Right lobe of liver (tissue), 4 donors: Measurements from ENCODE around the gene TSNAX.

Source experiments
- POLR2A ChIP-seq: fragments of 450-650 bp; IDR thresholded peaks from one replicate; pipeline ENCODE4 v1.6.1; 2017; ENCODE audit warnings: antibody characterized with exemption, mild to moderate bottlenecking
- TF ChIP-seq, protein P1 (sequence below), 4 donors: fragments of 200-600 bp in 3 of 4; fragments of 450-650 bp in 1 of 4; IDR thresholded peaks; one replicate each; pipeline versions ENCODE4 v1.5.1 to v1.8.0; 2016 to 2022; ENCODE audit warnings: antibody characterized with exemption in 4 of 4, mild to moderate bottlenecking in 2 of 4
- donor health status: DM: no; HTN: no; CAD: no.
- donor health status: DM: no; HTN: no; CAD: no.
- donor health status: DM: no; HTN: yes; CAD: no.

DNA sequence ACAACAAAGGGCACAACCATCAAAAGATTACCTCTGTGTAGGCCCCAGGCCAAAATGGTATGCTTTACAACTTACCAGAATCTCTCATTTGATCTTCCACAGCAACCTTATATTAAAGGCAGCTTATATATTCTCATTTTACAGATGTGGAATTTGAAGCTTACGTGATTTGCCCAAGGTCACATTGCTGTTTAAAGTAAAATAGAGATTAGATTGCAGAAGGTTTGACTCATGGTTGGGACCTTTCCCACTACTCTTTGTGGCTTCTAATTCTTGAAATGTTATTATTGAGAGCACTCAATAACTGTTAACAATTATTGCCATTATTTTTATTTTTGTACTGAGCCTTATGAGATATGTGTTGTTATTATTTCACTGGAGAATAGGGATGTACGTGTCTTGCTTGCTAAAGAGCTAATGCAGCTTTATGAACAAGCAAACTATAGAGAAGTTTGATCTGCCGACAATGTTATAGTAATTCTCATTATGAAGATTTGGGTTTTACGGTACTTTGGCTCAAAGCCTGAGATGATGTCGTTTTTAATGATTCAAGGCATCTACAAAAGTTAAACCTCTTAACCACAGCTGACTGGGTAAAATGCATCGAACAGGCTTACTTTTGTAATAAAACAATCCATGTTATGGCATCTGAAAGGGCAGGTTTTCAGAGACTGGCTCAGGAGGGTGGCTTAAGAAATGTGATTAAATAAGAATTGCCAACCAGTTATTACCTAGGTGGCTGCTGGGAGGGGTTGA lies 43.3 kb upstream of the TSNAX start:
- TF ChIP-seq, protein P1, sequence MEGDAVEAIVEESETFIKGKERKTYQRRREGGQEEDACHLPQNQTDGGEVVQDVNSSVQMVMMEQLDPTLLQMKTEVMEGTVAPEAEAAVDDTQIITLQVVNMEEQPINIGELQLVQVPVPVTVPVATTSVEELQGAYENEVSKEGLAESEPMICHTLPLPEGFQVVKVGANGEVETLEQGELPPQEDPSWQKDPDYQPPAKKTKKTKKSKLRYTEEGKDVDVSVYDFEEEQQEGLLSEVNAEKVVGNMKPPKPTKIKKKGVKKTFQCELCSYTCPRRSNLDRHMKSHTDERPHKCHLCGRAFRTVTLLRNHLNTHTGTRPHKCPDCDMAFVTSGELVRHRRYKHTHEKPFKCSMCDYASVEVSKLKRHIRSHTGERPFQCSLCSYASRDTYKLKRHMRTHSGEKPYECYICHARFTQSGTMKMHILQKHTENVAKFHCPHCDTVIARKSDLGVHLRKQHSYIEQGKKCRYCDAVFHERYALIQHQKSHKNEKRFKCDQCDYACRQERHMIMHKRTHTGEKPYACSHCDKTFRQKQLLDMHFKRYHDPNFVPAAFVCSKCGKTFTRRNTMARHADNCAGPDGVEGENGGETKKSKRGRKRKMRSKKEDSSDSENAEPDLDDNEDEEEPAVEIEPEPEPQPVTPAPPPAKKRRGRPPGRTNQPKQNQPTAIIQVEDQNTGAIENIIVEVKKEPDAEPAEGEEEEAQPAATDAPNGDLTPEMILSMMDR (IDR thresholded peaks at IDR 0.05): no peak
- TF ChIP-seq POLR2A: no peak
